ENCODE data around the gene TOP2A. TPM values are rescaled to one million over a fixed set of nuclear protein-coding genes. Genes with fewer than 3 reads are reported as not detected.
"Not testable (repeated sequence)": the region's sequence is repeated elsewhere in the genome, so short reads cannot be mapped to it uniquely, and the experiment has no call there.

Gene TOP2A
- polyA plus RNA-seq, 1 donor from 2014 or later, result 7.8 TPM

DNA sequence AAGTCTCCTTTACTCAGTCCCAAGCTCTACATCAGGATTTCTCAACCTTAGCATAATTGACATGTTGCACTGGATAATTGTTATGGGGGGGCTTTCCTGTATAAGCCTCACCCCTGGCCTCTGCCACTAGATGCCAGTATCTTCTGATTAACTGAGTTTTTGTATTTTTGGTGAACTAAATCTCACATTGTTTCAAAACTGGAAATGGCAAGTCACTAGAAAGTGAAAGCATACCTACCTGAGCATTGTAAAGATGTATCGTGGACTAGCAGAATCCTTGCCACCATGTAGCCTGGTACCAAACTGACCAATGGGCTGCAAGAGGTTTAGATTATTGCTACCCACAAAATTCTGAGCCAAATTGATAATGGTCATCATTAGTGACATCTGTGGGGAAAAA, 15.0 kb downstream of the TOP2A start:
- H3F3A ChIP-seq (ENCODE audit: insufficient read depth, low read length, poor library complexity, severe bottlenecking), result no peaks in the 10 kb centered on the region
- H3K27me3 ChIP-seq (ENCODE audit: insufficient read depth, low read depth, low read length), result no peaks in the 10 kb centered on the region
- H3K4me3 ChIP-seq (ENCODE audit: low read length), result no peak overlapping the region
- no peak overlapping the region for H3K9ac ChIP-seq (ENCODE audit: low read length)
- H3K9me3 ChIP-seq (ENCODE audit: low read length), result no peaks in the 10 kb centered on the region
- H3K4me2 ChIP-seq (ENCODE audit: low read length), result no peak overlapping the region
- H3K79me2 ChIP-seq (replicated peaks; ENCODE audit: insufficient read depth, low read length), result no peaks in the 10 kb centered on the region
- no peaks in the 10 kb centered on the region for H3K9me2 ChIP-seq (ENCODE audit: insufficient read depth, low read length)
- no peaks in the 10 kb centered on the region for H3K36me3 ChIP-seq (ENCODE audit: insufficient read depth, low read length)
- TF ChIP-seq RAD21 (conservative IDR thresholded peaks at IDR 0.05) (no peak), TAF1 (IDR thresholded peaks at IDR 0.05; ENCODE audit: low read depth) (no peak), EP300 (conservative IDR thresholded peaks at IDR 0.05; ENCODE audit: poor library complexity, severe bottlenecking) (no peak), SMC3 (conservative IDR thresholded peaks at IDR 0.05; ENCODE audit: poor library complexity) (no peak), POLR2AphosphoS5 (IDR thresholded peaks at IDR 0.05) (no peak), MXI1 (conservative IDR thresholded peaks at IDR 0.05; ENCODE audit: poor library complexity, severe bottlenecking) (no peak)
- TF ChIP-seq, protein P1, sequence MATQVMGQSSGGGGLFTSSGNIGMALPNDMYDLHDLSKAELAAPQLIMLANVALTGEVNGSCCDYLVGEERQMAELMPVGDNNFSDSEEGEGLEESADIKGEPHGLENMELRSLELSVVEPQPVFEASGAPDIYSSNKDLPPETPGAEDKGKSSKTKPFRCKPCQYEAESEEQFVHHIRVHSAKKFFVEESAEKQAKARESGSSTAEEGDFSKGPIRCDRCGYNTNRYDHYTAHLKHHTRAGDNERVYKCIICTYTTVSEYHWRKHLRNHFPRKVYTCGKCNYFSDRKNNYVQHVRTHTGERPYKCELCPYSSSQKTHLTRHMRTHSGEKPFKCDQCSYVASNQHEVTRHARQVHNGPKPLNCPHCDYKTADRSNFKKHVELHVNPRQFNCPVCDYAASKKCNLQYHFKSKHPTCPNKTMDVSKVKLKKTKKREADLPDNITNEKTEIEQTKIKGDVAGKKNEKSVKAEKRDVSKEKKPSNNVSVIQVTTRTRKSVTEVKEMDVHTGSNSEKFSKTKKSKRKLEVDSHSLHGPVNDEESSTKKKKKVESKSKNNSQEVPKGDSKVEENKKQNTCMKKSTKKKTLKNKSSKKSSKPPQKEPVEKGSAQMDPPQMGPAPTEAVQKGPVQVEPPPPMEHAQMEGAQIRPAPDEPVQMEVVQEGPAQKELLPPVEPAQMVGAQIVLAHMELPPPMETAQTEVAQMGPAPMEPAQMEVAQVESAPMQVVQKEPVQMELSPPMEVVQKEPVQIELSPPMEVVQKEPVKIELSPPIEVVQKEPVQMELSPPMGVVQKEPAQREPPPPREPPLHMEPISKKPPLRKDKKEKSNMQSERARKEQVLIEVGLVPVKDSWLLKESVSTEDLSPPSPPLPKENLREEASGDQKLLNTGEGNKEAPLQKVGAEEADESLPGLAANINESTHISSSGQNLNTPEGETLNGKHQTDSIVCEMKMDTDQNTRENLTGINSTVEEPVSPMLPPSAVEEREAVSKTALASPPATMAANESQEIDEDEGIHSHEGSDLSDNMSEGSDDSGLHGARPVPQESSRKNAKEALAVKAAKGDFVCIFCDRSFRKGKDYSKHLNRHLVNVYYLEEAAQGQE (IDR thresholded peaks at IDR 0.05; ENCODE audit: borderline replicate concordance), result no peak
- TF ChIP-seq, protein P2, sequence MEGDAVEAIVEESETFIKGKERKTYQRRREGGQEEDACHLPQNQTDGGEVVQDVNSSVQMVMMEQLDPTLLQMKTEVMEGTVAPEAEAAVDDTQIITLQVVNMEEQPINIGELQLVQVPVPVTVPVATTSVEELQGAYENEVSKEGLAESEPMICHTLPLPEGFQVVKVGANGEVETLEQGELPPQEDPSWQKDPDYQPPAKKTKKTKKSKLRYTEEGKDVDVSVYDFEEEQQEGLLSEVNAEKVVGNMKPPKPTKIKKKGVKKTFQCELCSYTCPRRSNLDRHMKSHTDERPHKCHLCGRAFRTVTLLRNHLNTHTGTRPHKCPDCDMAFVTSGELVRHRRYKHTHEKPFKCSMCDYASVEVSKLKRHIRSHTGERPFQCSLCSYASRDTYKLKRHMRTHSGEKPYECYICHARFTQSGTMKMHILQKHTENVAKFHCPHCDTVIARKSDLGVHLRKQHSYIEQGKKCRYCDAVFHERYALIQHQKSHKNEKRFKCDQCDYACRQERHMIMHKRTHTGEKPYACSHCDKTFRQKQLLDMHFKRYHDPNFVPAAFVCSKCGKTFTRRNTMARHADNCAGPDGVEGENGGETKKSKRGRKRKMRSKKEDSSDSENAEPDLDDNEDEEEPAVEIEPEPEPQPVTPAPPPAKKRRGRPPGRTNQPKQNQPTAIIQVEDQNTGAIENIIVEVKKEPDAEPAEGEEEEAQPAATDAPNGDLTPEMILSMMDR (IDR thresholded peaks at IDR 0.05; ENCODE audit: poor library complexity, severe bottlenecking), result no peak
- no peak overlapping the region for H3K27ac ChIP-seq (ENCODE audit: low read length)
- H4K20me1 ChIP-seq (ENCODE audit: insufficient read depth), result no peaks in the 10 kb centered on the region
- H2AFZ ChIP-seq (ENCODE audit: low read depth, low read length), result no peak overlapping the region

DNA sequence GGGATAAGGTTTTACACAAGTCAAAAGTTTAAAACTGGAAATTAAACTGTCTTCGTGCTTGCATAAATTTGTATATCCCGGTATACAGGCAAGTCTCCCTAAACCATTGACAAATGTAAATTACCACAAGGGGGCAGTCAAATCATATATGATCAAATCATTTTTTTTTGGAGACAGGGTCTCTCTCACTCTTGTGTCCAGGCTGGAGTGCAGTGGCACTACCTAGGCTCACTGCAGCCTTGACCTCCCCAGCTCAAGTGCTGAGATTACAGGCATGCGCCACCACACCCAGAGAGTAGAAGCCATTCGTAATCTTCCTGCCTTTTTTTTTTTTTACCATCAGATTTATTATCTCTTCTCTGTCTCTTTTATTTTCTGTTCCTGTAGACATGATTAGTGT, 18.5 kb downstream of the TOP2A start:
- Histone ChIP-seq H4K20me1 (ENCODE audit: insufficient read depth) (no peaks in the 10 kb centered on the region), H3K9me3 (ENCODE audit: low read length) (no peaks in the 10 kb centered on the region), H3K9ac (ENCODE audit: low read length) (no peak overlapping the region), H3K9me2 (ENCODE audit: insufficient read depth, low read length) (no peaks in the 10 kb centered on the region), H3K4me3 (ENCODE audit: low read length) (no peak overlapping the region), H3K27ac (ENCODE audit: low read length) (no peak overlapping the region), H2AFZ (ENCODE audit: low read depth, low read length) (no peak overlapping the region), H3K27me3 (ENCODE audit: insufficient read depth, low read depth, low read length) (no peaks in the 10 kb centered on the region), H3K4me2 (ENCODE audit: low read length) (no peak overlapping the region), H3F3A (ENCODE audit: insufficient read depth, low read length, poor library complexity, severe bottlenecking) (no peaks in the 10 kb centered on the region), H3K36me3 (ENCODE audit: insufficient read depth, low read length) (no peaks in the 10 kb centered on the region), H3K79me2 (replicated peaks; ENCODE audit: insufficient read depth, low read length) (no peaks in the 10 kb centered on the region)
- TF ChIP-seq SMC3 (conservative IDR thresholded peaks at IDR 0.05; ENCODE audit: poor library complexity) (peak; percentile 77), EZH2 (IDR thresholded peaks at IDR 0.05; ENCODE audit: borderline replicate concordance, insufficient read depth, low read length, poor library complexity, severe bottlenecking) (no peak), RAD21 (conservative IDR thresholded peaks at IDR 0.05) (peak; percentile 68)
- TF ChIP-seq, protein P2 (IDR thresholded peaks at IDR 0.05; ENCODE audit: poor library complexity, severe bottlenecking), result peak; percentile 71

DNA sequence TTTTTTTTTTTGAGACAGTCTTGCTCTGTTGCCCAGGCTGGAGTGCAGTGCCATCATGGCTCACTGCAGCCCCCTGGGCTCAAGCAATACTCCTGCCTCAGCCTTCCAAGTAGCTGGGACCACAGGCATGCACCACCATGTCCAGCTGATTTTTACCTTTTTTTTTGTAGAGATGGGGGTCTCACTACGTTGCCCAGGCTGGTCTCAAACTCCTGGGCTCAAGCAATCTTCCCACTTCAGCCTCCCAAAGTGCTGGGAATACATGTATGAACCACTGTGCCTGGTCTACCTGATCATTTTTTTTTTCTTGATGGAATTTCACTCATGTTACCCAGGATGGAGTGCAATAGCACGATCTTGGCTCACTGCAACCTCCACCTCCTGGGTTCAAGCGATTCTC, 31.1 kb downstream of the TOP2A start:
- not testable (repeated sequence) for H3K79me2 ChIP-seq (replicated peaks; ENCODE audit: insufficient read depth, low read length); H3K36me3 ChIP-seq (ENCODE audit: insufficient read depth, low read length); H3K9me3 ChIP-seq (ENCODE audit: low read length); H3K4me2 ChIP-seq (ENCODE audit: low read length); H3K9ac ChIP-seq (ENCODE audit: low read length); H3F3A ChIP-seq (ENCODE audit: insufficient read depth, low read length, poor library complexity, severe bottlenecking); H3K9me2 ChIP-seq (ENCODE audit: insufficient read depth, low read length); H3K27me3 ChIP-seq (ENCODE audit: insufficient read depth, low read depth, low read length); H3K4me3 ChIP-seq (ENCODE audit: low read length); H3K27ac ChIP-seq (ENCODE audit: low read length); H4K20me1 ChIP-seq (ENCODE audit: insufficient read depth); H2AFZ ChIP-seq (ENCODE audit: low read depth, low read length)

Measured in neural cell (in vitro differentiated cells).